Endodermal cell (in vitro differentiated cells): ENCODE results near the gene PCSK4. TPM values are rescaled to one million over a fixed set of nuclear protein-coding genes. Genes with fewer than 3 reads are reported as not detected.

Experiments used
- DNase-seq: peaks from one replicate; pipeline ENCODE4 v3.0.0-alpha.2; 2017
- H3K27ac ChIP-seq: 2 replicates; pipeline ENCODE4 v1.5.1; 2013; ENCODE audit warnings: mild to moderate bottlenecking, low read depth, low read length, moderate library complexity
- H3K27me3 ChIP-seq: 2 replicates; pipeline ENCODE4 v1.6.1; 2013; ENCODE audit warnings: mild to moderate bottlenecking, low read length, moderate library complexity; ENCODE audit not compliant: insufficient read depth, control insufficient read depth, poor library complexity, severe bottlenecking
- H3K36me3 ChIP-seq: 2 replicates; pipeline ENCODE4 v1.7.0; 2013; ENCODE audit warnings: mild to moderate bottlenecking, low read length, moderate library complexity; ENCODE audit not compliant: control insufficient read depth, insufficient read depth
- H3K4me1 ChIP-seq: one replicate; pipeline ENCODE4 v1.7.0; 2013; ENCODE audit warnings: low read length; ENCODE audit not compliant: control insufficient read depth, insufficient read depth
- H3K4me3 ChIP-seq: 2 replicates; pipeline ENCODE4 v1.5.1; 2013; ENCODE audit warnings: mild to moderate bottlenecking, low read length, moderate library complexity
- H3K9ac ChIP-seq: 2 replicates; pipeline ENCODE4 v1.6.1; 2013; ENCODE audit warnings: mild to moderate bottlenecking, low read length, moderate library complexity; ENCODE audit not compliant: poor library complexity, severe bottlenecking; ENCODE audit errors: extremely low read depth
- H3K9me3 ChIP-seq: 2 replicates; pipeline ENCODE4 v1.6.1; 2013; ENCODE audit warnings: mild to moderate bottlenecking, low read length, moderate library complexity; ENCODE audit not compliant: control insufficient read depth
- H3K27ac Mint-ChIP-seq: 2 replicates; pipeline ENCODE4 v1.8.0; 2020; ENCODE audit warnings: mixed read lengths
- H3K27me3 Mint-ChIP-seq: 2 replicates; pipeline ENCODE4 v1.8.0; 2021; ENCODE audit warnings: mild to moderate bottlenecking, mixed read lengths; ENCODE audit not compliant: insufficient read depth
- H3K36me3 Mint-ChIP-seq: 2 replicates; pipeline ENCODE4 v1.8.0; 2020; ENCODE audit warnings: low read depth, mixed read lengths
- H3K4me1 Mint-ChIP-seq: 2 replicates; pipeline ENCODE4 v1.8.0; 2020; ENCODE audit warnings: mixed read lengths
- H3K4me3 Mint-ChIP-seq: 2 replicates; pipeline ENCODE4 v1.8.0; 2020; ENCODE audit warnings: mild to moderate bottlenecking, moderate library complexity, mixed read lengths
- H3K9me3 Mint-ChIP-seq: 2 replicates; pipeline ENCODE4 v1.8.0; 2020; ENCODE audit warnings: mild to moderate bottlenecking, mixed read lengths
- WGBS, 2 experiments: methylation state at CpG; one replicate each; pipeline versions ENCODE4 v1.1.5 to v1.1.7; 2013; ENCODE audit warnings: missing lambda C conversion rate in 2 of 2, mixed read lengths in 1 of 2; ENCODE audit not compliant: insufficient coverage in 1 of 2, insufficient read length in 1 of 2; 5-methylcytosine and 5-hydroxymethylcytosine counted together
- total RNA-seq, 2 donors: library from RNA; stranded (reverse); fragmentation: NEBNext Ultra II Directional in 1 of 2; extraction: Animal tissue kit (Norgen Biotek cat#: 25700) in 1 of 2; gene quantifications; 2 replicates in 1 of 2; 3 replicates in 1 of 2; pipeline ENCODE4 v1.2.1, GENCODE V29; 2021
- TF ChIP-seq, protein P1 (sequence below): fragments of 200-600 bp; sonication (generic); conservative IDR thresholded peaks from 2 replicates; pipeline ENCODE4 v1.5.0; 2021; ENCODE audit warnings: antibody characterized with exemption, mild to moderate bottlenecking

Gene PCSK4
- total RNA-seq, 2 donors from 2014 or later = 25.2 to 31.6 TPM

GRCh38 chr19:1491114-1491848 is 1.1 kb upstream of the PCSK4 start, which contains the start of gene REEP6:
REEP6 (plus strand) TSS chr19:1491181; CDS start chr19:1491270, 89 bp downstream.
- TF ChIP-seq, protein P1, sequence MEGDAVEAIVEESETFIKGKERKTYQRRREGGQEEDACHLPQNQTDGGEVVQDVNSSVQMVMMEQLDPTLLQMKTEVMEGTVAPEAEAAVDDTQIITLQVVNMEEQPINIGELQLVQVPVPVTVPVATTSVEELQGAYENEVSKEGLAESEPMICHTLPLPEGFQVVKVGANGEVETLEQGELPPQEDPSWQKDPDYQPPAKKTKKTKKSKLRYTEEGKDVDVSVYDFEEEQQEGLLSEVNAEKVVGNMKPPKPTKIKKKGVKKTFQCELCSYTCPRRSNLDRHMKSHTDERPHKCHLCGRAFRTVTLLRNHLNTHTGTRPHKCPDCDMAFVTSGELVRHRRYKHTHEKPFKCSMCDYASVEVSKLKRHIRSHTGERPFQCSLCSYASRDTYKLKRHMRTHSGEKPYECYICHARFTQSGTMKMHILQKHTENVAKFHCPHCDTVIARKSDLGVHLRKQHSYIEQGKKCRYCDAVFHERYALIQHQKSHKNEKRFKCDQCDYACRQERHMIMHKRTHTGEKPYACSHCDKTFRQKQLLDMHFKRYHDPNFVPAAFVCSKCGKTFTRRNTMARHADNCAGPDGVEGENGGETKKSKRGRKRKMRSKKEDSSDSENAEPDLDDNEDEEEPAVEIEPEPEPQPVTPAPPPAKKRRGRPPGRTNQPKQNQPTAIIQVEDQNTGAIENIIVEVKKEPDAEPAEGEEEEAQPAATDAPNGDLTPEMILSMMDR = peak; percentile 17
- peak within 1 kb of the TSS; percentile 55 for H3K9ac ChIP-seq
- H3K36me3 ChIP-seq = no peaks in the 10 kb centered on the region
- peak within 1 kb of the TSS; percentile 95 for H3K27ac ChIP-seq
- H3K4me3 ChIP-seq = peak within 1 kb of the TSS; percentile 87
- DNase-seq = no peak
- H3K4me1 ChIP-seq = no peaks in the 10 kb centered on the region
- no peaks in the 10 kb centered on the region for H3K36me3 Mint-ChIP-seq
- H3K4me3 Mint-ChIP-seq = peak within 1 kb of the TSS; percentile 74
- H3K9me3 ChIP-seq = no peaks in the 10 kb centered on the region
- H3K4me1 Mint-ChIP-seq = peaks cover 5% of the 10 kb centered on the region
- H3K27ac Mint-ChIP-seq = peak within 1 kb of the TSS; percentile 99
- no peaks in the 10 kb centered on the region for H3K9me3 Mint-ChIP-seq
- 6 to 9% methylated on average over 19 to 73 of the region's 73 CpGs for WGBS, 2 experiments
- H3K27me3 ChIP-seq = peaks cover 16% of the 10 kb centered on the region
- peaks cover 32% of the 10 kb centered on the region for H3K27me3 Mint-ChIP-seq

GRCh38 chr19:1489463-1490310 is 463 bp downstream of the PCSK4 start:
- DNase-seq = no peak
- H3K36me3 ChIP-seq = no peaks in the 10 kb centered on the region
- WGBS, 2 experiments = 41 to 52% methylated on average over 5 to 37 of the region's 37 CpGs
- no peaks in the 10 kb centered on the region for H3K9me3 Mint-ChIP-seq
- peaks cover 5% of the 10 kb centered on the region for H3K4me1 Mint-ChIP-seq
- H3K27ac ChIP-seq = peak overlapping the region; percentile 95
- no peaks in the 10 kb centered on the region for H3K4me1 ChIP-seq
- H3K9ac ChIP-seq = peak overlapping the region; percentile 55
- no peaks in the 10 kb centered on the region for H3K9me3 ChIP-seq
- H3K27me3 Mint-ChIP-seq = peaks cover 29% of the 10 kb centered on the region
- H3K27me3 ChIP-seq = peaks cover 16% of the 10 kb centered on the region
- H3K4me3 Mint-ChIP-seq = peak overlapping the region; percentile 74
- H3K27ac Mint-ChIP-seq = no peak overlapping the region
- TF ChIP-seq, protein P1 = no peak
- no peaks in the 10 kb centered on the region for H3K36me3 Mint-ChIP-seq
- H3K4me3 ChIP-seq = peak overlapping the region; percentile 87

- Mint-ChIP-seq H3K27me3 (peaks cover 18% of the 10 kb centered on the region), H3K4me3 (no peak overlapping the region), H3K27ac (no peak overlapping the region), H3K4me1 (peaks cover 5% of the 10 kb centered on the region), H3K36me3 (no peaks in the 10 kb centered on the region), H3K9me3 (no peaks in the 10 kb centered on the region)
- H3K9me3 ChIP-seq = no peaks in the 10 kb centered on the region
- H3K36me3 ChIP-seq = no peaks in the 10 kb centered on the region
- H3K27me3 ChIP-seq = peaks cover 16% of the 10 kb centered on the region
- no peak overlapping the region for H3K27ac ChIP-seq
- H3K9ac ChIP-seq = no peak overlapping the region
- WGBS, 2 experiments = 93 to 95% methylated on average over 8 to 11 of the region's 11 CpGs
- no peaks in the 10 kb centered on the region for H3K4me1 ChIP-seq
- no peak overlapping the region for H3K4me3 ChIP-seq
- TF ChIP-seq, protein P1 = no peak
- no peak for DNase-seq
Measured at GRCh38 chr19:1488282-1488601, 1.9 kb downstream of the PCSK4 start.
